ENCODE results near the gene USP49.
"Not testable (repeated sequence)": the region's sequence is repeated elsewhere in the genome, so short reads cannot be mapped to it uniquely, and the experiment has no call there.

Gene USP49

GRCh38 chr6:41771058-41771983 is 123.9 kb downstream of the USP49 start:
- H3K4me1 ChIP-seq (ENCODE audit: insufficient read depth, low read length): peaks cover 11% of the 10 kb centered on the region
- no peak overlapping the region for H3K27ac ChIP-seq (ENCODE audit: low read depth, low read length)
- H3K36me3 ChIP-seq (ENCODE audit: insufficient read depth, low read length): peaks cover 49% of the 10 kb centered on the region
- no peak overlapping the region for H3K4me3 ChIP-seq (ENCODE audit: low read depth in 1 of 2, low read length in 2 of 2)
- no peaks in the 10 kb centered on the region for H3K27me3 ChIP-seq (ENCODE audit: control insufficient read depth in 1 of 2, insufficient read depth in 2 of 2, low read length in 2 of 2)
- H3K9me3 ChIP-seq (ENCODE audit: low read length): no peaks in the 10 kb centered on the region
- H3K9ac ChIP-seq (ENCODE audit: low read length): no peak overlapping the region

- Histone ChIP-seq H3K4me3 (ENCODE audit: low read depth in 1 of 2, low read length in 2 of 2) (no peak overlapping the region), H3K27ac (ENCODE audit: low read depth, low read length) (no peak overlapping the region), H3K36me3 (ENCODE audit: insufficient read depth, low read length) (peaks cover 44% of the 10 kb centered on the region), H3K4me1 (ENCODE audit: insufficient read depth, low read length) (peaks cover 11% of the 10 kb centered on the region), H3K9ac (ENCODE audit: low read length) (no peak overlapping the region), H3K27me3 (ENCODE audit: control insufficient read depth in 1 of 2, insufficient read depth in 2 of 2, low read length in 2 of 2) (no peaks in the 10 kb centered on the region), H3K9me3 (ENCODE audit: low read length) (no peaks in the 10 kb centered on the region)
Measured at GRCh38 chr6:41770381-41771057, 124.7 kb downstream of the USP49 start.

- H3K9ac ChIP-seq (ENCODE audit: low read length): no peak overlapping the region
- no peaks in the 10 kb centered on the region for H3K9me3 ChIP-seq (ENCODE audit: low read length)
- no peak overlapping the region for H3K27ac ChIP-seq (ENCODE audit: low read depth, low read length)
- H3K27me3 ChIP-seq (ENCODE audit: control insufficient read depth in 1 of 2, insufficient read depth in 2 of 2, low read length in 2 of 2): no peaks in the 10 kb centered on the region
- H3K4me3 ChIP-seq (ENCODE audit: low read depth in 1 of 2, low read length in 2 of 2): no peak overlapping the region
- peaks cover 11% of the 10 kb centered on the region for H3K4me1 ChIP-seq (ENCODE audit: insufficient read depth, low read length)
- H3K36me3 ChIP-seq (ENCODE audit: insufficient read depth, low read length): peaks cover 33% of the 10 kb centered on the region
Measured at GRCh38 chr6:41769376-41769775, 125.8 kb downstream of the USP49 start.

GRCh38 chr6:41768545-41769308 is 126.4 kb downstream of the USP49 start:
- no peak overlapping the region for H3K27ac ChIP-seq (ENCODE audit: low read depth, low read length)

GRCh38 chr6:41767112-41767833 is 127.9 kb downstream of the USP49 start:
- Histone ChIP-seq H3K4me3 (ENCODE audit: low read depth in 1 of 2, low read length in 2 of 2) (no peak overlapping the region), H3K27me3 (ENCODE audit: control insufficient read depth in 1 of 2, insufficient read depth in 2 of 2, low read length in 2 of 2) (no peaks in the 10 kb centered on the region), H3K9ac (ENCODE audit: low read length) (no peak overlapping the region), H3K27ac (ENCODE audit: low read depth, low read length) (no peak overlapping the region), H3K4me1 (ENCODE audit: insufficient read depth, low read length) (peaks cover 11% of the 10 kb centered on the region), H3K36me3 (ENCODE audit: insufficient read depth, low read length) (peaks cover 21% of the 10 kb centered on the region), H3K9me3 (ENCODE audit: low read length) (no peaks in the 10 kb centered on the region)

More at GRCh38 chr6:41768545-41769308, 126.4 kb downstream of the USP49 start:
- H3K36me3 ChIP-seq (ENCODE audit: insufficient read depth, low read length): peaks cover 29% of the 10 kb centered on the region
- H3K9ac ChIP-seq (ENCODE audit: low read length): no peak overlapping the region
- peaks cover 11% of the 10 kb centered on the region for H3K4me1 ChIP-seq (ENCODE audit: insufficient read depth, low read length)
- no peaks in the 10 kb centered on the region for H3K9me3 ChIP-seq (ENCODE audit: low read length)
- no peaks in the 10 kb centered on the region for H3K27me3 ChIP-seq (ENCODE audit: control insufficient read depth in 1 of 2, insufficient read depth in 2 of 2, low read length in 2 of 2)
- H3K4me3 ChIP-seq (ENCODE audit: low read depth in 1 of 2, low read length in 2 of 2): no peak overlapping the region

- H3K27ac ChIP-seq (ENCODE audit: low read depth, low read length); H3K4me3 ChIP-seq (ENCODE audit: low read depth in 1 of 2, low read length in 2 of 2); H3K27me3 ChIP-seq (ENCODE audit: control insufficient read depth in 1 of 2, insufficient read depth in 2 of 2, low read length in 2 of 2); H3K9me3 ChIP-seq (ENCODE audit: low read length); H3K9ac ChIP-seq (ENCODE audit: low read length): not testable (repeated sequence)
- Histone ChIP-seq H3K36me3 (ENCODE audit: insufficient read depth, low read length) (peaks cover 10% of the 10 kb centered on the region), H3K4me1 (ENCODE audit: insufficient read depth, low read length) (peaks cover 11% of the 10 kb centered on the region)
Measured at GRCh38 chr6:41766043-41766664, 129.0 kb downstream of the USP49 start.

GRCh38 chr6:41763470-41763869 is 131.7 kb downstream of the USP49 start:
- no peak overlapping the region for H3K27ac ChIP-seq (ENCODE audit: low read depth, low read length)
- H3K27me3 ChIP-seq (ENCODE audit: control insufficient read depth in 1 of 2, insufficient read depth in 2 of 2, low read length in 2 of 2): no peaks in the 10 kb centered on the region
- H3K36me3 ChIP-seq (ENCODE audit: insufficient read depth, low read length): no peaks in the 10 kb centered on the region
- peaks cover 11% of the 10 kb centered on the region for H3K4me1 ChIP-seq (ENCODE audit: insufficient read depth, low read length)
- no peak overlapping the region for H3K9ac ChIP-seq (ENCODE audit: low read length)
- H3K4me3 ChIP-seq (ENCODE audit: low read depth in 1 of 2, low read length in 2 of 2): no peak overlapping the region
- H3K9me3 ChIP-seq (ENCODE audit: low read length): no peaks in the 10 kb centered on the region

GRCh38 chr6:41759905-41760579 is 135.1 kb downstream of the USP49 start:
- Histone ChIP-seq H3K4me3 (ENCODE audit: low read depth in 1 of 2, low read length in 2 of 2) (no peak overlapping the region), H3K36me3 (ENCODE audit: insufficient read depth, low read length) (no peaks in the 10 kb centered on the region), H3K9me3 (ENCODE audit: low read length) (no peaks in the 10 kb centered on the region), H3K9ac (ENCODE audit: low read length) (no peak overlapping the region), H3K27ac (ENCODE audit: low read depth, low read length) (no peak overlapping the region), H3K27me3 (ENCODE audit: control insufficient read depth in 1 of 2, insufficient read depth in 2 of 2, low read length in 2 of 2) (no peaks in the 10 kb centered on the region), H3K4me1 (ENCODE audit: insufficient read depth, low read length) (no peaks in the 10 kb centered on the region)

- H3K36me3 ChIP-seq (ENCODE audit: insufficient read depth, low read length): no peaks in the 10 kb centered on the region
- no peak overlapping the region for H3K27ac ChIP-seq (ENCODE audit: low read depth, low read length)
Measured at GRCh38 chr6:41759106-41759904, 135.9 kb downstream of the USP49 start.

GRCh38 chr6:41758641-41759035 is 136.5 kb downstream of the USP49 start:
- Histone ChIP-seq H3K27ac (ENCODE audit: low read depth, low read length) (no peak overlapping the region), H3K36me3 (ENCODE audit: insufficient read depth, low read length) (no peaks in the 10 kb centered on the region), H3K27me3 (ENCODE audit: control insufficient read depth in 1 of 2, insufficient read depth in 2 of 2, low read length in 2 of 2) (no peaks in the 10 kb centered on the region), H3K4me3 (ENCODE audit: low read depth in 1 of 2, low read length in 2 of 2) (no peak overlapping the region), H3K9me3 (ENCODE audit: low read length) (no peaks in the 10 kb centered on the region), H3K9ac (ENCODE audit: low read length) (no peak overlapping the region), H3K4me1 (ENCODE audit: insufficient read depth, low read length) (no peaks in the 10 kb centered on the region)

More at GRCh38 chr6:41759106-41759904, 135.9 kb downstream of the USP49 start:
- Histone ChIP-seq H3K4me3 (ENCODE audit: low read depth in 1 of 2, low read length in 2 of 2) (no peak overlapping the region), H3K9me3 (ENCODE audit: low read length) (no peaks in the 10 kb centered on the region), H3K9ac (ENCODE audit: low read length) (no peak overlapping the region), H3K4me1 (ENCODE audit: insufficient read depth, low read length) (no peaks in the 10 kb centered on the region), H3K27me3 (ENCODE audit: control insufficient read depth in 1 of 2, insufficient read depth in 2 of 2, low read length in 2 of 2) (no peaks in the 10 kb centered on the region)

All from muscle layer of colon (tissue), 2 donors.